Measurements from ENCODE around the gene TMTC4.
"Not testable (repeated sequence)": the region's sequence is repeated elsewhere in the genome, so short reads cannot be mapped to it uniquely, and the experiment has no call there.

Gene TMTC4

GRCh38 chr13:100580045-100580444 is 94.5 kb downstream of the TMTC4 start:
- FAIRE-seq: no peak

GRCh38 chr13:100577239-100577638 is 97.4 kb downstream of the TMTC4 start:
- not testable (repeated sequence) for FAIRE-seq

- peak; percentile 20 for FAIRE-seq
These were observed 101.5 kb downstream of the TMTC4 start for GRCh38 chr13:100573121-100573520.

GRCh38 chr13:100566543-100566942 is 108.1 kb downstream of the TMTC4 start:
- no peak for FAIRE-seq

GRCh38 chr13:100565286-100565685 is 109.3 kb downstream of the TMTC4 start:
- no peak for FAIRE-seq

GRCh38 chr13:100564444-100565223 is 110.0 kb downstream of the TMTC4 start:
- no peak for FAIRE-seq

GRCh38 chr13:100563779-100564178 is 110.8 kb downstream of the TMTC4 start:
- no peak for FAIRE-seq

- no peak for FAIRE-seq
These were observed 112.9 kb downstream of the TMTC4 start for GRCh38 chr13:100561599-100562204.

- FAIRE-seq: no peak
These were observed 113.5 kb downstream of the TMTC4 start for GRCh38 chr13:100561158-100561499.

- no peak for FAIRE-seq
These were observed 114.0 kb downstream of the TMTC4 start for GRCh38 chr13:100560498-100561157.

GRCh38 chr13:100559886-100560285 is 114.7 kb downstream of the TMTC4 start:
- no peak for FAIRE-seq

All from TTC549 (cell line).